GM19452 (cell line): ENCODE measurements around the gene DDX6.

Source experiments
- ATAC-seq: cut with Tn5 transposase; IDR thresholded peaks from one replicate; pipeline ENCODE4 v1.9.1; 2021; ENCODE audit not compliant: unreplicated experiment

The DDX6 gene

DNA sequence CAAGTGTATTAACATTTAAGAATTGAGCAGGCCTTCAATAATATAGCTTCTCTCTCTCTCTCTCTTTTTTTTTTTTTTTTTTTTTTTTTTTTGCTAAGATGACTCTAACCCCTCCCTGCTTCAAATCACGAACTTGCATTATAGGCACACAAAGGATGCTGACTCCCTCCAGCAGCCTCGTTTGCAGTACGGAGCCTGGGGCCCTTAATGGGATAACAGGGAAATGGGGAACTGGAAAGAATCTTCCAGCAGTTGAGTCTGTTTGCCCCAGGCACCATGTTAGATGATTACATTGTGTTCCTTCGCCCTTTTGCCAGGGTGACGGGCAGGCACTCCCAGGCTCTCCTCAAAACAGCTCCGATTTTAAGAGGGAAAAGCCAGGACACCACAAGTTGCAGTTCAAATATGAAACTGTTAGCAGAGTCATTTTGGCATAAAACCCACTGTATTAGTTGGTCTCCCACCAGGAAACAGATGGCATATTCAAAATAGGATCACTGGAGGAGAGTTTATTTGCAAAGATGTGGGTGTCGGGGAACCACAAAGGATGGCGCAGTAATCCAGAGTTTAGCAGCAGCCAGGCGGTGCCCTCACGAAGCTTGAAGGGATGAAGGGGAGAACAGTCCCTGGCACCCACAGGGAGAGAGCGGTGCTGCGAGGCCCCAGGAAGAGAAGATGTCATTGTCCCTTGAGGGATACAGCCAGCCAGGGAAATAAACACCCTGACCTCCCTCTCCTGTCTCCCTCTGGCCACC, 85.0 kb downstream of the DDX6 start:
- ATAC-seq, result no peak

- no peak for ATAC-seq
These were observed 85.7 kb downstream of the DDX6 start for GRCh38 chr11:118705111-118705741.

DNA sequence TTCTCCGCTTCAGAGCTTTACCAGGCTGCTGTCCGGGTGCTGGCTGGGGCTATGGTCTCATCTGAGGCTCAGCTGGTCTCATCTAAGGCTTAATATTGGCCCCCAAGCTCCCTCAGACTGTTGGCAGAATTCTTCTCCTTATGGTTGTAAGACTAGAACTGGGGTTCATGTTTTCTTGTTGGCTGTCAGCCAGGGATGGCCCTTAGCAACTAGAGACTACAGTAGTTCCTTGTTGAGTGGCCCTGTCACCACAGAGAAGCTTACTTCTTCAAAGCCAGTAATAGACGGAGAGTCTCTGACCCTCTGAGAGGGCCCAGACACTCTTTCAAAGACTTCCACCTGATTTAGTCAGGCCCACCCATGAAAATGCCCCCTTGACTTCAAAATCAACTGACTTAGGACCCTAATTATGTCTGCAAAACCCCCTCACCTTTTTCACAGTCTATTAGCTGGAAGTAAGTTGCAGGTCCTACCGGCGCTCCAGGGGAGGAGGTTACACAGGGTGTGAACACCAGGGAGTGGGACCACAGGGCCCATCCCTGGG, 87.3 kb downstream of the DDX6 start:
- ATAC-seq, result no peak

GRCh38 chr11:118699506-118700220, 91.3 kb downstream of the DDX6 start:
- no peak for ATAC-seq
